NB4 (cell line): ENCODE data around the gene SUFU.

Source experiments
- MYC ChIP-seq: IDR thresholded peaks from 2 replicates; pipeline ENCODE4 v1.6.1; 2011; ENCODE audit warnings: low read depth, low read length
- TF ChIP-seq, protein P1 (sequence below): IDR thresholded peaks from 2 replicates; pipeline ENCODE4 v1.6.1; 2011; ENCODE audit warnings: low read depth, low read length

DNA sequence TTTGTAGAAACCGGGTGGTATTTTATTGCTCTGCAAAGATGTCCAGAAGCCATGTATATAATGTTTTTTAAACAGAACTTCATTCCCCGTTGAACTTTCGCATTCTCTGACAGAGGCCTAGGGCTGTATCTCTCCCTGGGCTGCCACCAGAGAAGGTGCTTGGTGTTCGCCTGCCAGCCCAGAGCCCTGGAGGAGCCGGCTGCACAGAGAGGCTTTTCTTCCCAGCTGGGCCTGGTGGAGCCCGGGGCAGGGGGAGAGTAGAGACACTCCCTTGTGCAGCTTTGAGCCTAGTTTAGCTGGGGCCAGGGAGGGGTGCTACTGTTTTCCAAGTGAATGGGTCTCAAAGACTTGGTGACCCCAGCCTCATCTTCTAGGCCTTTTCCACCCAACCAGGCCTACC is 126.9 kb downstream of the SUFU start:
- TF ChIP-seq MYC = no peak
- TF ChIP-seq, protein P1, sequence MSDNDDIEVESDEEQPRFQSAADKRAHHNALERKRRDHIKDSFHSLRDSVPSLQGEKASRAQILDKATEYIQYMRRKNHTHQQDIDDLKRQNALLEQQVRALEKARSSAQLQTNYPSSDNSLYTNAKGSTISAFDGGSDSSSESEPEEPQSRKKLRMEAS = no peak
